CD1c-positive myeloid dendritic cell (primary cell): Measurements from ENCODE around the gene FABP7.
A peak's percentile ranks its signal among the peaks of the same experiment; 100 is the strongest.

Experiments
- DNase-seq: peaks from one replicate; pipeline ENCODE4 v3.0.0-alpha.2; 2016; ENCODE audit errors: extremely low spot score

FABP7 gene

DNA sequence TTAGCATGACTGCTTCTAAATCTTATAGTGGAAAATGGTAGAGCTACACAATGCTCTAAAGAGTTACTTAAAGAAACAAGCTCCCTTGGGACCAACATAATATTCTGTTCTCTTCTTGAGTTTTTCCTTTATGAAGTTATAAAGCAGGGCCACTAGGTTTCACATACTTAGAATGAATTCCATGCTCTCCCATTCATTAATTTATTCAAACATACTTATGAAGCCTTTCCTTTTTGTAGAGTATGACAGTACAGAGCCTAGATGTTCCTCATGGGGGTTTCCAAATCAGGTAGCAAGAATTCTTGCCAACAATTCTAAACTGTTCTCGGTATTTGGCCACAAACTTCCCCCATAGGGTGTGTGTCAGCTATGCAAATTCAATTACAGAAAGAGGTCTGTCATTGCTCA is 20.6 kb upstream of the FABP7 start:
- peak; percentile 32 for DNase-seq

DNA sequence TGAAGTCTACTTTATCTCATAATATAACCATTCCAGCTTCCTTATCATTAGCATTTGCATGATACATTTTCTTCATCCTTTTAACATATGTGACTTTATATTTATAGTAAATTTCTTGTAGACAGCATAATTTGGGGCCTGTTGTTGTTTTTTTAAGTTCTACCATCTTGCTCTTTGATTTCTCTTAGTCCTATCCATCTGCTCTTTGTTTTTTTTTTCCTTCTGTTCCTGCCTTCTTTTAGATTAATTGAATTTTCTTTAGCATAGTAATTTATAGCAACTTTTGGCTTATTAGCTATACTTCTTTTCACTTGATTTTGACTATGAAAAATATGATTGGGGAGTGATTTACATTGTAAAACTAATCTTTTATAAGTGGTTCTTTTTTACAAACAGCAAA is 19.2 kb upstream of the FABP7 start:
- DNase-seq = no peak

DNA sequence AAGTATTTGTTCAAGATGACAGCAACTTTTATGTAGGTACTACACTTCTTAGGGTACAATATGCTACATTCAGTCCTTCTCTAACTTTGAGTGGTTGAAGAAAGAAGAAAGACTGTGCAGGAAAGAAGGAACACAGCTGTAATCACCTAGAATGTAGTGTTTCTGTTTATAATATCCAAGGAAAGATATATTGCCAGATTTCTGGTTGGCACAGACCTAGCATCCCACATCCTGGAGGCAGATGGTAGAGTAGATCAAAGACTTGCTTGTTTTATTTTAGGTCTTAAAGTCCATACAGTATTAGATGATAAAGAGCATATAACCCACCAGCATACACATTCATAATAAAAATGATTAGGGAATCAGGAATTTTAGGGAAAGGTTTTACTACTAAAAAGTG is 13.3 kb upstream of the FABP7 start:
- no peak for DNase-seq

DNA sequence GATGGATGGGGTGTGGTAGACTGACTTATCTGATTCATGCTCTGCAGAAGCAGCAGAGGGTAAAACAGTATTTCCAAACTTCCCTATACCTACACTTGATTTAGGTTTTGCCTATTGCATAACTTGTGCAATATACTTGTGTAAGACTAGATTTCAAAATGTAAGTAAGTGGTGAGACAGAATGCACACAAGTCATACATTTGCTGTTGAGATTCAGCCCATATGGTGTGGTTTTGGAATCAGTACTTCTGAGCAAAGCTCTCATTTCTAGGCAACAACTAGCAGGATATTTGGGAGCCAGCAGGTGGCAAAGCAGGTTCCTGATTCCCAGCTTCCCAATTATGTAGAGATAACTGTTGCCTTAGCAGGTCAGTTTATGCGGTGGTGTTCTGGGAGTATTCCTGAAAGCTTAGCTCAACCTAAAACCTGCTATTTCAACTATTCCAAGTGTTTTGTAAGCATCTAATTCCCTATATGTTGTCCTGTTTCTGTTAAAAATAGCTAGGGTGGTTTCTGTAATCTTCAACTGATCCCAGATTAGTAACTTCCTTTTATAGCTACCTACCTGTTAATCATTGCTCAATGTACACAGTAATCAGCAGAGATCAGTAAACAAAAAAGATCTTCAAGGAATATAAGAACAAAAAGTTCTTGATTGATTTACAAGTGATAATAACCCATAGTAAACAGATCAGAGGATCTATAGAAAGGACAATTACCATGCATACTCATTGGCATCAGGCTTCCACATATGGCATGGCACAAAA is 8.5 kb upstream of the FABP7 start:
- peak; percentile 66 for DNase-seq

GRCh38 chr6:122772724-122773415 is 6.6 kb upstream of the FABP7 start:
- DNase-seq = no peak

GRCh38 chr6:122775975-122776374 is 3.5 kb upstream of the FABP7 start:
- no peak for DNase-seq

DNA sequence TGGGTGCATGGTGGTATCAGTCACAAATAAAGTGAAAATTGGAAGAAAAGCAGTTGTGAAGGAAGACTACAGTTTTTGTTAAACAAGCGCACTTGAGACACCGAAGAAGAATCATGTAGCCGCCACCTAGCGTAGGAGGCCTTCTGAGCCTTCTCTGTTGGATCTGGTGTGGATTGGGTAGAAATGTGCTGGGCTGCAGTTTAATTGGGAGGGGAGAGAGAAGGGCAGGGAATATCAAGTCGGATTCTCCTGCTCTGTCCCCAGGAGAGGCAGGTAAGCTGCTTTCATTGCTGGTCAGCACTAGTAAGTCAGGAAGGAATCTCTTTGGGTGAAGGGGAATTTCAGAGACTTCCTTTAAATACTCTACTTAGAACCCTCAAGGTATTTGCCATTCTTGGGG is 1.2 kb upstream of the FABP7 start:
- DNase-seq = no peak

- no peak for DNase-seq
Observed at GRCh38 chr6:122778985-122779661, 393 bp upstream of the FABP7 start.

DNA sequence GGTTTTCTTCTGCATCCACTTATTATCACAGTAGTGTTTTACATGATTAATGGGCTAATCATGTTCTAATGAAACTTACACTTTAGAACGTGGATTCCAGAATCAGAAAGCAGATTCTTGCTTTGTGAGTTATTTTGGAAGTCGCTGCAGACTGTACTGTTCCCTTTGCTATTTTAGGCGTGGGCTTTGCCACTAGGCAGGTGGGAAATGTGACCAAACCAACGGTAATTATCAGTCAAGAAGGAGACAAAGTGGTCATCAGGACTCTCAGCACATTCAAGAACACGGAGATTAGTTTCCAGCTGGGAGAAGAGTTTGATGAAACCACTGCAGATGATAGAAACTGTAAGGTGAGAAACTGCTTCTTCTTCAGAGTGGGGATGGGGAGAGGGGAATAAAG is 598 bp downstream of the FABP7 start:
- no peak for DNase-seq

GRCh38 chr6:122781716-122782115 is 2.2 kb downstream of the FABP7 start:
- DNase-seq = no peak

- no peak for DNase-seq
Observed at GRCh38 chr6:122783401-122783800, 3.9 kb downstream of the FABP7 start.

DNA sequence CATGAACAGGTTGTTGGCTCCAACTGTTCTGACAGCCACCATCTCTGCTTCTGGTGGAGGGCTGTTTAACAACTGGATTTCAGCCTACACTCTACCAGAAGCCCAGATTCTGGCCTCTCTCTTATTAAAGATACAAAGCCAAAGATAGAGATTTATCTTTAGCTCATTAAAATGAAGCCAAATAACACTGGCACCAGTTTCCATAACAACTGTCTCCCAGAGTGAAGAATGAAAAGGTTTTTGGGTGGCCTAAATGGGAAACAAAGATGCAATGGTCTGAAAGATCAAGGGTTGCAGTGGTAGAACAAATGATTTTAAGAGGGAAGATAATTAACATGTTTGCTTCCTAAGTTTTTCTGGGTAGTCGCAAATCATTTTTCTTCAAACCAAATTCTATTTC is 6.4 kb downstream of the FABP7 start:
- DNase-seq = no peak

DNA sequence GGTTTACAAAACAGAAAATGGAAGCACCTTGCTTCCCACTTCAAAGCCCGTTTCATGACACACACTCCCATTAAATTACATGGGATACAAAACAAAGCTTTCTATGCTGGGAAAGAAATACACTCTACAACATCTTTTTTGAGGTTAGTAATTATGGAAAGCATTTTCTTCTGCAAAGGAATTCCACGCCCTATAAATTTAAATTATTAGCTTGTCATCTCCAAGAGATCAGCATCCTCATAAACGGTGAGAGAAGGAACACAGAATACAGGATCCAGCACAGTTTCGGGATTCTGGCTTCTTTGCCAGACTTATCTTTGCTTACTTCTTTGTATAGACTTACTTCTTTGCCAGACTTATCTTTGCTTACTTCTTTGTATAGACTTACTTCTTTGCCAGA is 8.2 kb downstream of the FABP7 start:
- DNase-seq = no peak

DNA sequence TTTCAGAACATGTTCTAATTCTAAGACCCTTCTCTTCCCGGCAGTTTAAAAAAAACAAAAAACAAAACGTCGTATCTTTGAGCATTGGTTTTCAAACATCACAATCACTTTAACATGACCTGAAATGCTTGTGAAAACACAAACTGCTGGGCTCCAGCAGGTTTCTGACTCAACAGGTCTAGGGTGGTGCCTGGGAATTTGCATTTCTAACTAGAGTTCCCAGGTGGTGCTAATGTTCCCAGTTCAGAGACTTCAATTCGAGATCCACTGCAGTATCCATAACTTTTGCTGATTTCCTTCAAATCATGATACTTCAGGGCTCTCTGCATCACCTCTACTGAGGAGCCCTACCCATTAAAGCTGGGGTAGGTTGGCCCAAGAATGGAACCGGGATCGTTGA is 8.7 kb downstream of the FABP7 start:
- no peak for DNase-seq

DNA sequence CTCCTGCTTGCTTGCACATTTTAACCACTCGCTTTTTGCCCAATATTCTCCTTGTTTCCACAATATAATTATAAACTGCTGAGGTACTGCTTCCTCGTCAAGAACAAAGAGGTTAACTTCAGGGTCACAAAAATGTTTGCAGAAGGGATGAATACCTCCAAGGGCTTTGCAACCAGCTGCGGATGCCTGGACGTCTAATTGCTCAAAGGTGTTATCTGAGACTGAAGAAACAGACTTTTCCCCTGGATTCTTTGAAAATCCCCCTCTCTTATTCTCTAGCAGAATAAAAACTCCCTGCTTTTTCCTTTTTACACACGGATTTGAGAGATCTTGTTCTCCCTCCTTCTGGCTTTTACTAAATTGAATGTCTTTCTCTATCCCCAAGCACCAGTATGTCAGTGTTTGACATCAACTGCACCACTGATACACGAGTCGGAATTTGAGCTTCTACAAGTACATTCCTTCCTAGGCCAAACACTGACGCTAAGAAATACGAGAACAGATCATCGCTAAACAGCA is 9.2 kb downstream of the FABP7 start:
- DNase-seq = no peak

GRCh38 chr6:122789182-122790027 is 9.9 kb downstream of the FABP7 start, which contains the start of gene SMPDL3A:
SMPDL3A (plus strand) TSS chr6:122789258; CDS start chr6:122789347, 89 bp downstream.
- DNase-seq = peak; percentile 60

DNA sequence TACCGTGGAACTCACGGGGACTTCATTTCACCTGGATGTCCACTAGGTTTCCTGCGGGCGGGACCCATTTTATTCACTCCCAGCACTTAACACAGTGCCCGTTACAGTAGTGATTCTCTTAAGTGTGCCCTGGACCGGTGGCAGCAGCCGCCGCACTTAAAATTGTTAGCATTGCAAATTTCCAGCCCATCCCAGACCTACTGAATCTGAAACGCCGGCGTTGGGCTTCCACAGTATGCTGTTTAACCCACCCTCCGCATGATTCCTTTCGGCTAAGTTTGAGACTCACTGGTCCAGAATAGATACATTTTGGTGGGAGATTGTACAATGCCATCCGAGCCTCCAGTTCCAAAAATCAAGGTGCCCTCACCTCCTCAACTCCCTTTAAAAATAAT is 10.5 kb downstream of the FABP7 start:
- DNase-seq = no peak

- peak; percentile 58 for DNase-seq
Observed at GRCh38 chr6:122790423-122791309, 11.2 kb downstream of the FABP7 start.

DNA sequence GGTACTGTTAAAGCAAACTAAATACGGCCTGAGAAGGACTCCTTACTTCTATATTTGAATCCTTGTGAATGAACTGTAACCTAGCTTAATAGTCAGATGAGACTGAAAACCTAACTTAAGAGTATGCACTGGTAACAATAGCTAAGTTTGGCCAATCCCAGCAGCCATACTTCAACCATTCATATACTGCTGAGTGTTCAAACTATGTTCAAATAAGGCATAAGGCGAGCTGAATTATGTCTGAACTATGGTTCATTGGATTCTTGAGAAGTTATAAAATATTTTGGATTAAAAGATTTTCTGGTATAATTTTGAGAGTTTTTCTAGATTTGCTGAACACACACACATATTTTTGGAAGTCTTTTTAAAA is 11.8 kb downstream of the FABP7 start:
- DNase-seq = no peak

- no peak for DNase-seq
Observed at GRCh38 chr6:122792766-122793165, 13.2 kb downstream of the FABP7 start.

DNA sequence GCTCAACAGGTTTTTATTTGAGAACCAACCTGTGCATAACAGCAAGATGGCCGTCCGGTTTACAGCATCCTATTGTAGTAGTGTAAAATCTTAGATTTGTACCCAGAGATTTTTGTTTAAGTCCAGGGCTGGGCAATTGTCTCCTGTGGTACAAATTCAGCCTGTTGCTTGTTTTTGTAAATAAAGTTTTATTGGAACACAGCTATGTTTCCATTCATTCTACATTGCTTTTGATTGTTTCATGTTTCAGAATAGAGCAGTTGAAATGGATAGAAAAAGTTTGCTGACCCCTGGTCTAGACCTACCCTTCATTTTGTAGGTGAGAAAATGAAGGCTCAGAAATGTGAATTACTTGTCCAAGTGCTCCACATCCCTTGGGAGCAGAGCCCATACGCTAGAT is 18.0 kb downstream of the FABP7 start:
- no peak for DNase-seq
